K562 (cell line): ENCODE results near the gene NBR1. TPM values are rescaled to one million over a fixed set of nuclear protein-coding genes. Genes with fewer than 3 reads are reported as not detected.

ENCODE experiments used
- AFF4 ChIP-seq: sonication (generic); formaldehyde crosslinking; IDR thresholded peaks from 2 replicates; pipeline ENCODE4 v1.8.0; 2023; ENCODE audit warnings: mild to moderate bottlenecking, missing genetic modification reagents
- ASH1L ChIP-seq: fragments of 450-650 bp; IDR thresholded peaks from 2 replicates; pipeline ENCODE4 v1.6.1; 2018; ENCODE audit warnings: borderline replicate concordance, mild to moderate bottlenecking, low read depth; ENCODE audit not compliant: partially characterized antibody
- DNMT1 ChIP-seq: fragments of 450-650 bp; IDR thresholded peaks from 2 replicates; pipeline ENCODE4 v1.6.1; 2016; ENCODE audit warnings: antibody characterized with exemption, mild to moderate bottlenecking
- E2F1 ChIP-seq: sonication (generic); formaldehyde crosslinking; IDR thresholded peaks from 2 replicates; pipeline ENCODE4 v1.8.1; 2023; ENCODE audit warnings: mild to moderate bottlenecking, missing genetic modification reagents, moderate library complexity
- GATA2 ChIP-seq: sonication (generic); formaldehyde crosslinking; IDR thresholded peaks from 2 replicates; pipeline ENCODE4 v1.4.0; 2020; ENCODE audit warnings: mild to moderate bottlenecking, missing genetic modification reagents
- HNRNPH1 ChIP-seq: fragments of 200-400 bp; formaldehyde crosslinking; optimal IDR thresholded peaks from 2 replicates; pipeline ENCODE3; 2017; ENCODE audit warnings: low read depth, mild to moderate bottlenecking, low read length, moderate library complexity
- ID3 ChIP-seq, 2 experiments: fragments of 250-450 bp in 1 of 2; fragments of 450-650 bp in 1 of 2; sonication (Bioruptor Pico) in 1 of 2; IDR thresholded peaks; 2 replicates each; pipeline versions ENCODE4 v1.6.1 to v1.8.0; 2016 to 2021; ENCODE audit warnings: mild to moderate bottlenecking in 2 of 2, moderate library complexity in 2 of 2, missing compliant biosample characterization in 1 of 2, missing genetic modification characterization in 1 of 2
- KLF6 ChIP-seq: fragments of 250-450 bp; sonication (Bioruptor Pico); IDR thresholded peaks from 2 replicates; pipeline ENCODE4 v1.4.0; 2020; ENCODE audit warnings: mild to moderate bottlenecking, moderate library complexity, borderline replicate concordance
- POLR3A ChIP-seq: IDR thresholded peaks from 2 replicates; pipeline ENCODE4 v1.6.1; 2011; ENCODE audit warnings: borderline replicate concordance, mild to moderate bottlenecking, moderate library complexity; ENCODE audit not compliant: insufficient read length, insufficient read depth; ENCODE audit errors: extremely low read depth
- RB1 ChIP-seq: fragments of 450-650 bp; IDR thresholded peaks from 2 replicates; pipeline ENCODE4 v1.6.1; 2017; ENCODE audit warnings: low read depth, mild to moderate bottlenecking
- RBM34 ChIP-seq: fragments of 200-400 bp; formaldehyde crosslinking; IDR thresholded peaks from 2 replicates; pipeline ENCODE4 v1.6.1; 2018; ENCODE audit warnings: low read length, borderline replicate concordance; ENCODE audit not compliant: insufficient read depth
- SRSF1 ChIP-seq: fragments of 200-400 bp; formaldehyde crosslinking; IDR thresholded peaks from 2 replicates; pipeline ENCODE4 v1.6.1; 2017; ENCODE audit warnings: mild to moderate bottlenecking, low read depth, low read length, moderate library complexity
- TCF7L2 ChIP-seq: fragments of 150-350 bp; IDR thresholded peaks from 2 replicates; pipeline ENCODE4 v1.6.1; 2016; ENCODE audit warnings: low read depth, mild to moderate bottlenecking, low read length, moderate library complexity
- TEAD2 ChIP-seq: fragments of 450-650 bp; IDR thresholded peaks from 2 replicates; pipeline ENCODE4 v1.6.1; 2016; ENCODE audit warnings: missing genetic modification characterization, control low read depth, missing compliant biosample characterization
- TFAM ChIP-seq: fragments of 250-450 bp; sonication (Bioruptor Pico); conservative IDR thresholded peaks from 2 replicates; pipeline ENCODE4 v1.5.0; 2021; ENCODE audit warnings: mild to moderate bottlenecking, moderate library complexity
- ZBTB2 ChIP-seq: fragments of 450-650 bp; IDR thresholded peaks from 2 replicates; pipeline ENCODE4 v1.6.1; 2016; ENCODE audit warnings: antibody characterized with exemption
- ZKSCAN1 ChIP-seq: fragments of 150-350 bp; IDR thresholded peaks from 2 replicates; pipeline ENCODE4 v1.6.1; 2016; ENCODE audit warnings: low read depth, low read length
- ZSCAN32 ChIP-seq: fragments of 450-650 bp; formaldehyde crosslinking; IDR thresholded peaks from 2 replicates; pipeline ENCODE4 v1.4.0; 2020; ENCODE audit warnings: mild to moderate bottlenecking, moderate library complexity
- polyA plus RNA-seq, 8 experiments: library from polyadenylated mRNA; depleted of rRNA in 4 of 8; stranded (reverse) in 5 of 8; unstranded in 3 of 8; fragments of >200 nt; fragmentation: Nextera tagmentation in 2 of 8; fragmentation: Illumina TruSeq in 1 of 8; extraction: Ambion mirVana in 2 of 8; extraction: Trizol in 1 of 8; gene quantifications; 2 replicates each; pipeline versions ENCODE4 v1.2.1 to v1.2.3, GENCODE V29; 2011 to 2014; ENCODE audit warnings: inconsistent platforms in 1 of 8, missing spikeins in 1 of 8
- total RNA-seq, 7 experiments: library from RNA; depleted of rRNA in 6 of 7; stranded (reverse); fragments of >200 nt in 6 of 7; fragmentation: Illumina TruSeq in 2 of 7; extraction: Trizol in 2 of 7; gene quantifications; 2 replicates each; pipeline versions ENCODE4 v1.2.1 to v1.2.3, GENCODE V29; 2011 to 2021; ENCODE audit warnings: low replicate concordance in 1 of 7

Gene NBR1
- total and polyA plus RNA-seq, 9 of the 15 experiments (the other 6 are each of a cell fraction or from before 2014, with no cell fraction given): 4.2 to 70.1 (median 39.9) TPM

- TF ChIP-seq E2F1 (peak; percentile 99), KLF6 (CRISPR knock-in tag) (no peak), TEAD2 (tag) (no peak), POLR3A (no peak), TFAM (no peak), DNMT1 (no peak), ID3 (CRISPR knock-in tag; IDR thresholded peaks at IDR 0.05) (no peak), ID3 (tag; IDR thresholded peaks at IDR 0.05) (0 out of 2 replicates have a peak, but pooled peaks have one; percentile 49), AFF4 (CRISPR knock-in tag) (no peak), ZSCAN32 (peak; percentile 75), ZBTB2 (no peak; the same call in 1 of the 2 replicates), RB1 (peak; percentile 98), TCF7L2 (no peak), HNRNPH1 (no peak), ASH1L (peak; percentile 83), SRSF1 (no peak), ZKSCAN1 (0 out of 2 replicates have a peak, but pooled peaks have one; percentile 37), RBM34 (no peak), GATA2 (CRISPR knock-in tag) (no peak)
These were observed 45.7 kb upstream of the NBR1 start, which contains the start of gene BRCA1 (continued) for GRCh38 chr17:43125133-43125966.
